LoVo (cell line): ENCODE data around the gene HYDIN.

Experiments
- DNase-seq: peaks from one replicate; pipeline ENCODE4 v3.0.0-alpha.2; 2016; ENCODE audit warnings: low spot score

HYDIN gene

DNA sequence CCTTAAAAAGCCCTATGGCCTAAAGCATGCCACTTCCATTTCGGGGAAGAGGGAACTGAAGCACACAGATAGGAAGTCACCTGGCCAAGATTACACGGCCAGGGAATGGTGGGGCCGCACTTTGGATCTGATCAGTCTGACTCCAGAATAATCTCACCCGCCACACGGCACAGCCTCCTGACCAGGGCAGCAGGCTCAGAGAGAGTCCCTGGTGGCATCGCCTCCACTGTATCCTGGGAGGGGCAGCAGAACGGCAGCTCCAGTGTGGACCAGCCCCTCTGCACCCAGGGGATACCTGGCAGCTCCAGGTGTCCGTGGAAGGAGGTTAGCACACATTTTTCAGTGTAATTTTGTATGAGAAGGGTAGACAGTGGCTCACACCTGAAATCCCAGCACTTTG, 465.0 kb downstream of the HYDIN start:
- DNase-seq, result no peak

DNA sequence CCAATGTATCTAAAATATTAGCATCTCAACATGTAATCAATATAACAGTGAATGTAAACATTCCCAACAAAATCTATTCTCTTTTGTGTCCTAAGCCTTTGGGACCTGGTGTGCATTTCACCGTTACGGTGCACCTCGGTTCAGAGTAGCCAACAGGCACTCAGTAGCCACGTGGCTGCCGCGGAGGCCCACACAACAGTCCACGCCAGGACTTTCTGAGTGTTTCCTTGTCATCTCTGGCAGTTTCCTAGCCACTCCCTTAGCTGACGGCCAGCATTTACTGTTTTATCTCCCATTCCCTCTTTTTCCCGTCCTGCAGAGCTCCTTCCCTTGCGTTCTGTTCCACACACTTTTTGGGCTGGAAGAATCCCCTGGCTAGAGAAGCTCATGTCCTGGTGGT, 465.9 kb downstream of the HYDIN start:
- DNase-seq, result no peak

DNA sequence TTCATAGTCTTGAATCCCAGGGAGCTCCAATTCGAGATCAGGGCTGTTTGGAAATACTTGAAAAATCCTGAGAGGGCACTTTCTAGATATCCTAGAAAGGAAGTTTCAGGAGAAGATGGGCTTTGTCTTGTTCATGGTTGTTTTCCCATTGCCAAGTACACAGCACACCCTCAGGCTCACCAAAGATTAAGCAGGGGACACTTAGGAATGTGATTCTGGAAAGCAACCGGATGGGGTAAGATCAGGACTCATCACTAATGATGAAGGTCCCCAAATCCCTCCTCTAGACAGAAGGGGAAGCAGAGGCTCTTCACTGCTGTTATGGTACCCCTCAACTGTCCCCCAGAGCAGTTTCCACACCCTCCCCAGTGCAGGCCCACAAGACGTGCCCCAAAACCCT, 470.3 kb downstream of the HYDIN start:
- no peak for DNase-seq

DNA sequence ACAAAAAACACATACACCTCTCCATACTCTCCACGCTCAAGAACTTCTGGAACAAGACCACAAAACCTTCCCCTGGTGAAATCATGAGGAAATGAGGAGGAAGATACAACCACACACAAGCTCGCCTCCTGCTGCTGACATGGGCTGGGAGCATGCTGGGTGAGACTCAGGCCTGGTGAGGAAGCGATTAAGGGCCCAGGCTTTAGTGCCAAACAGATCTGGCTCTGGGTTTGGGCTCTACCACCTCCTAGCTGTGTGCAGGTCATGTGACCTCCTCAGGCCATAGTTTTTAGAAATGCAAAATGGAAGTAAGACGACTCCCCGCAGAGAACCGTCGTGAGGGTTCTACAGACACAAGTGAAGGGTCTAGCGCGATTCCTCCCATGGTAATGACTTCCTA, 470.9 kb downstream of the HYDIN start:
- DNase-seq, result no peak

DNA sequence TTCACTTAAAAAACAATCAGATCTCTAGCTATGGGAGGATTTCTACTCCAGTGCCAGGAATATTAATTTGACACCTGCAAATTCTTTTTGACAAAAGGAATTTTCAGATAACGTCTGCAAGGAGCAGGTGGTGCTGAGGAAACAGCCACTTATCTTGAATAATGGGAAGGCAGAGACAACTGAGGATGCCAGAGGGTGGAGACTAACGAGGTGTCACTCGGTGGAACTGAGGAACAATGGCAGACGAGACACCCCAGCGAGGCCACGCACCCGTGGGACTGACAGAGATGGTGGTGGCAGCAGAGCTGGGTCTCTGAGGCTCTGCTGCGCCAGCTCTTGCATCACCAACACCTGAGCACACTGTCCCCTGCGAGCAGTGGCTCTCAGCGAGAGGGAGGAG, 471.7 kb downstream of the HYDIN start:
- DNase-seq, result no peak
